IPS-11a (cell line): ENCODE data around the gene CCDC154.
"Not testable (repeated sequence)": the region's sequence is repeated elsewhere in the genome, so short reads cannot be mapped to it uniquely, and the experiment has no call there.

Experiments
- H3K4me3 ChIP-seq: one replicate; pipeline ENCODE4 v1.5.1; 2013; ENCODE audit warnings: low read depth, low read length, control low read depth

CCDC154 gene

GRCh38 chr16:1443980-1444729 is at the start of gene CCDC154:
Gene CCDC154 (minus strand): TSS chr16:1444556. CDS start chr16:1444322, 234 bp downstream.
- no peak within 1 kb of the TSS for H3K4me3 ChIP-seq

GRCh38 chr16:1493746-1494094 is 49.4 kb upstream of the CCDC154 start:
- H3K4me3 ChIP-seq, result peak overlapping the region; percentile 59

- H3K4me3 ChIP-seq, result peak within 1 kb of the TSS; percentile 59
Observed at GRCh38 chr16:1492923-1493745, 48.8 kb upstream of the CCDC154 start, which contains the start of gene TELO2. Gene TELO2 (plus strand): TSS chr16:1493360. CDS start chr16:1494282, 922 bp downstream.

- peak overlapping the region; percentile 59 for H3K4me3 ChIP-seq
Observed at GRCh38 chr16:1492082-1492922, 47.9 kb upstream of the CCDC154 start.

GRCh38 chr16:1491327-1491726 is 47.0 kb upstream of the CCDC154 start:
- no peak overlapping the region for H3K4me3 ChIP-seq

GRCh38 chr16:1489077-1489476 is 44.7 kb upstream of the CCDC154 start:
- no peak overlapping the region for H3K4me3 ChIP-seq

- H3K4me3 ChIP-seq, result no peak within 1 kb of the TSS
Observed at GRCh38 chr16:1488619-1489018, 44.3 kb upstream of the CCDC154 start, which contains the start of gene PTX4. Gene PTX4 (minus strand): TSS chr16:1488944. CDS start chr16:1488909, 35 bp downstream.

GRCh38 chr16:1488054-1488601 is 43.8 kb upstream of the CCDC154 start:
- H3K4me3 ChIP-seq, result no peak overlapping the region

- H3K4me3 ChIP-seq, result no peak overlapping the region
Observed at GRCh38 chr16:1487395-1488053, 43.2 kb upstream of the CCDC154 start.

- no peak overlapping the region for H3K4me3 ChIP-seq
Observed at GRCh38 chr16:1486551-1487390, 42.4 kb upstream of the CCDC154 start.

- no peak overlapping the region for H3K4me3 ChIP-seq
Observed at GRCh38 chr16:1485847-1486496, 41.6 kb upstream of the CCDC154 start.

GRCh38 chr16:1481906-1482835 is 37.8 kb upstream of the CCDC154 start:
- H3K4me3 ChIP-seq, result no peak overlapping the region

- not testable (repeated sequence) for H3K4me3 ChIP-seq
Observed at GRCh38 chr16:1478937-1479336, 34.6 kb upstream of the CCDC154 start.

- H3K4me3 ChIP-seq, result no peak overlapping the region
Observed at GRCh38 chr16:1477033-1477432, 32.7 kb upstream of the CCDC154 start.

- H3K4me3 ChIP-seq, result peak overlapping the region; percentile 62
Observed at GRCh38 chr16:1475552-1476114, 31.3 kb upstream of the CCDC154 start.

- H3K4me3 ChIP-seq, result peak within 1 kb of the TSS; percentile 62
Observed at GRCh38 chr16:1474796-1475551, 30.6 kb upstream of the CCDC154 start, which contains the start of gene CLCN7. Gene CLCN7 (minus strand): TSS chr16:1475028. CDS start chr16:1474974, 54 bp downstream.
